GM12891 (cell line): ENCODE data around the gene NOM1.
"Not testable (repeated sequence)": the region's sequence is repeated elsewhere in the genome, so short reads cannot be mapped to it uniquely, and the experiment has no call there.

Experiments used
- DNase-seq: peaks from one replicate; pipeline ENCODE4 v3.0.0; 2011; ENCODE audit warnings: low spot score; ENCODE audit not compliant: insufficient read length
- FAIRE-seq: peaks from 2 replicates; lab custom pipeline; 2011; peaks lifted over from hg19 to GRCh38; lab: Jason Lieb, UNC
- PAX5 ChIP-seq: IDR thresholded peaks from 2 replicates; pipeline ENCODE4 v1.6.1; 2011; ENCODE audit warnings: low read length, moderate library complexity, mild to moderate bottlenecking; ENCODE audit not compliant: insufficient read depth, severe bottlenecking
- POLR2A ChIP-seq: IDR thresholded peaks from 2 replicates; pipeline ENCODE4 v1.6.1; 2011; ENCODE audit warnings: low read depth, low read length, control low read depth
- POLR2AphosphoS5 ChIP-seq: IDR thresholded peaks from 2 replicates; pipeline ENCODE4 v1.6.1; 2011; ENCODE audit warnings: low read depth, low read length, control low read depth
- POU2F2 ChIP-seq: IDR thresholded peaks from 2 replicates; pipeline ENCODE4 v1.6.1; 2011; ENCODE audit warnings: low read depth, mild to moderate bottlenecking, control low read depth, low read length, moderate library complexity
- SPI1 ChIP-seq: IDR thresholded peaks from 2 replicates; pipeline ENCODE4 v1.6.1; 2011; ENCODE audit warnings: low read depth, low read length, control low read depth
- TAF1 ChIP-seq: IDR thresholded peaks from 2 replicates; pipeline ENCODE4 v1.6.1; 2011; ENCODE audit warnings: low read depth, low read length, control low read depth

NOM1 gene

GRCh38 chr7:156927571-156928405, 21.7 kb upstream of the NOM1 start:
- DNase-seq (no peak), FAIRE-seq (no peak)
- TF ChIP-seq TAF1 (no peak), SPI1 (no peak), POU2F2 (no peak), POLR2AphosphoS5 (no peak), POLR2A (no peak), PAX5 (no peak)

DNA sequence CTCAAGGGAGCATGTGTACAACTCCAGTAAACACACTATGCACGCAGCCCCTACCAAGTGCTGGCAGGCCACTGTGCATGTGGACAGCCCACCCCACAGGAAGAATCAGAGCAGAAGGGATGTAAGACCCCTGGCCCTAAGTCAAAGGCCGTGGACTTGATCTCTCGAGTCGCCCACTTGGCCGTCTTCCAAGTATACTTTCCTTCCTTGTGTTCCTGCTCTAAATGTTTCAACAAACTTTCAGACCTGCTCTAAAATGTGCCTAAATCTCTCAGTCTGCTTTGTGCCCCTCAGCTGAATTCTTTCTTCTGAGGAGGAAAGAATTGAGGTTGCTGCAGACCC, 21.1 kb upstream of the NOM1 start:
- TF ChIP-seq SPI1 (no peak), PAX5 (no peak), POLR2AphosphoS5 (no peak)
- DNase-seq (no peak), FAIRE-seq (no peak)

DNA sequence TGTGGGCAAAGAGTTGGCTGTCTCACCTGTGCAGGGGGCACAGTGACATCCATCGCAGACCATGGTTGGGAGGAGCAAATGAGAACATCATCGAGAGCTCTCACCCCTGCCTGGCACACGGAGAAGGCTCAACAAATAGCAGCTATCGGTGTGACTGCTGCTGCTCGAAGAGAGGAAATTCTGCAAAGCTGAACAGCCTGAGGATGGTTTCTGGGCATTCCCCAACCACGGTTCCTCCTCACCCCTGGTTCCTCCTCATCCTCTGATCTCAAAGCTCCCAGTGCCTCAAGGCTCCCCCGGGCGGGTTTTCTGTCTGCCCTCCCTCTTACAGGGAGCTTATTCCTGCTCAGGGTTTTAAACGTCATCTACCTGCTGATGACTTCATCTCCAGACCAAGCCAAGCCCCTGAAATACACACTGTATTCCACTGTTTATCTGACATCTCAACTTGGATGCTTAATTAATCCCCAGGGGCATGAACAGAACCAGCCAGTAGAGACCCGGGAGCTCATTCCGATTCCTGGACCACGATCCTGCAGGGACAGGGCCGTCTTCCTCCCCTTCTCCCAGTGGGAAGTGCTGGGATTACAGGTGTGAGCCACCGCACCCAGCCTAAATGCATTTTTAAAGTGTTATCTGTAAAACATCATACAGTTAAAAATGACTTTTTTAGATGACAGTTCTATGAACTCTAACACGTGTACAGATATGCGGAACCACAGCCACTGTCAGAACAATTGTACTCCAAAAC, 19.5 kb upstream of the NOM1 start:
- DNase-seq (no peak), FAIRE-seq (no peak)
- TF ChIP-seq POU2F2: no peak
- TF ChIP-seq PAX5: no peak
- no peak for TF ChIP-seq SPI1
- no peak for TF ChIP-seq POLR2AphosphoS5
- TF ChIP-seq TAF1: no peak
- no peak for TF ChIP-seq POLR2A

DNA sequence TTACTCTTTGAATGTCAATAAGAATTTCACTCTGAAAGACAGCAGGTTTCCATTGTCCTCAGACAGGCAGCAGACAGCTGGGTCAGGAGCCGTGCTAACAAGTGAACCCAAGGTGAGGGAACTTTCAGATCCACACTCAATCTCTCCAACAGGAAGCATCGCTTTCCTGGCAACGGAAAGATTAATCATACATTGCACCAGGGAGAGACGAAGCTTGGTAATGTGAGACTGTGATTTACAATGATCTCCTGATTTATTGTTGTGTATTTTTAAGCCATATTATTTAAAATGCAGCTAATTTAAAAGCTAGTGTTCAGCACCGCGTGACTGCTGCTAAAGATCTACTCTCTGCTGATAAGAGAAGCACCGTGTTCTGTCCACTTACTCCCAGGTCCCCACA, 17.5 kb upstream of the NOM1 start:
- TF ChIP-seq PAX5 (no peak), TAF1 (no peak), POLR2AphosphoS5 (no peak), SPI1 (no peak), POU2F2 (no peak), POLR2A (no peak)
- DNase-seq (no peak), FAIRE-seq (no peak)

GRCh38 chr7:156935250-156935649, 14.3 kb upstream of the NOM1 start:
- TF ChIP-seq POU2F2 (no peak), POLR2A (no peak), PAX5 (no peak), SPI1 (no peak), TAF1 (no peak), POLR2AphosphoS5 (no peak)
- no peak for FAIRE-seq
- DNase-seq: no peak

DNA sequence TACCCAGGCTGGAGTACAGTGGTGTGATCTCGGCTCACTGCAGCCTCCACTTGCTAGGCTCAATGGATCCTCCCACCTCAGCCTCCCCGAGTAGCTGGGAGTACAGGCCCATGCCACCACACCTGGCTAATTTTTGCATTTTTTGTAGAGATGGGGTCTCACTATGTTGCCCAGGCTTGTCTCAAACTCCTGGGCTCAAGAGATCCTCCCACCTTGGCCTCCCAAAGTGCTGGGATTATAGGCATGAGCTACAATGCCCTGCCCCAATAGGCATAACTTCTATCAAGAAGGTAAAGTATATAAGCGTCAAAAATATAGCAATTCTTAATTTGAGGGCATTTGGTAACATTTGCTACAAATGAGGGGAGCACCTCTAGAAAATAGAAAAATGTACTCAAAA, 12.7 kb upstream of the NOM1 start:
- FAIRE-seq, DNase-seq: not testable (repeated sequence)

DNA sequence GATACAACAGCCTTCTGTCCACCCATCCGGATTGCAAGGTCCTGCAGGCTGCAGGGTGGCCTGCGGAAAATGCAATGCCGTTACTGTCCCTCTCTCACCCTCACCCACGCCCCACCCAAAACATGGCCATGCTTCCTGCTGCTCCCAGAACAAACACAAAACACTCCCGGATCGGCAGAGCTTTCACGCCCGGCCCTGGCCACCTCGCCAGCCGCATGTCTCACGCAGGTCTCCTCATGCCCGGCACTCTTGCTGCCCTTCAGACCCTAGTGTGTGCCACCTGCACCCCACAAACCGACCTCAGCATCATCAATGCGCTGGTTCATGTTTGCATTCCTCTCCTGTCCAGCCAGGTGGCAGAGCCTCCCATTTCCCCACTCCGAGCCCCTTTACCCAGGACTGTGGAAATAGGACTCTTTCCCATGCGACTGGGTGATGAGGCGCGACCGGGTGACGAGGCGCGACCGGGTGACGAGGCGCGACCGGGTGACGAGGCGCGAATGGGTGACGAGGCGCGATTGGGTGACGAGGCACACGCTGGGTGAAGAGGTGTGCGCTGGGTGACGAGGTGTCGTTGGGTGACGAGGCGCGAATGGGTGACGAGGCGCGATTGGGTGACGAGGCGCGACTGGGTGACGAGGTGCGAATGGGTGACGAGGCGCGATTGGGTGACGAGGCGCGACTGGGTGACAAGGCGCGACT, 8.9 kb upstream of the NOM1 start:
- TF ChIP-seq POU2F2 (no peak), POLR2AphosphoS5 (no peak), TAF1 (no peak), SPI1 (no peak), POLR2A (no peak), PAX5 (no peak)
- no peak for FAIRE-seq
- no peak for DNase-seq

- FAIRE-seq (no peak), DNase-seq (no peak)
- no peak for TF ChIP-seq SPI1
- TF ChIP-seq POLR2A: no peak
- no peak for TF ChIP-seq POU2F2
These were observed 7.9 kb upstream of the NOM1 start for GRCh38 chr7:156941393-156942182.

DNA sequence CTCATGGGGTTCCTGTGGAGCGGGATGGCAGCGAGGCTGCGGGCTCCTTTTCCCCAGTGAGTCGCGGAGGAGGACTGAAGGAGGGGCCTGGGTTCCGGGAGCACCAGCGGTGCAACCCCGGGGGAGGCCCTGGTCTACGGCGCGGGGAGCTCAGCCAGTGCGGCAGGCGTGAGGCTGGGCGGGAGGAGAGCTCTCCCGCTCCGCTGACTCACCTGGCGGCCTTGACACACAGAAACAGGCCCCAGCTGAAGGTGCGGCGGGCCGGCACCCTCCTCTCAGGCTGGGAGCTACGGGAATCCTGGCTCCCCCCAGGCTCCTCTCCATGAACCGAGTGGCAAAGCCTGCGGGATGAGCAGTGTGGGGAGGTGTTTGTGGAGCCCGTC, 6.8 kb upstream of the NOM1 start:
- FAIRE-seq (no peak), DNase-seq (no peak)
- TF ChIP-seq POLR2A (no peak), PAX5 (no peak), SPI1 (no peak)
